GM18907 (cell line): ENCODE results near the gene BRIX1.
A peak's percentile ranks its signal among the peaks of the same experiment; 100 is the strongest.
"Not testable (repeated sequence)": the region's sequence is repeated elsewhere in the genome, so short reads cannot be mapped to it uniquely, and the experiment has no call there.

Experiments
- ATAC-seq: cut with Tn5 transposase; IDR thresholded peaks from one replicate; pipeline ENCODE4 v1.9.1; 2021; ENCODE audit warnings: mild to moderate bottlenecking, moderate library complexity; ENCODE audit not compliant: unreplicated experiment

Gene BRIX1

DNA sequence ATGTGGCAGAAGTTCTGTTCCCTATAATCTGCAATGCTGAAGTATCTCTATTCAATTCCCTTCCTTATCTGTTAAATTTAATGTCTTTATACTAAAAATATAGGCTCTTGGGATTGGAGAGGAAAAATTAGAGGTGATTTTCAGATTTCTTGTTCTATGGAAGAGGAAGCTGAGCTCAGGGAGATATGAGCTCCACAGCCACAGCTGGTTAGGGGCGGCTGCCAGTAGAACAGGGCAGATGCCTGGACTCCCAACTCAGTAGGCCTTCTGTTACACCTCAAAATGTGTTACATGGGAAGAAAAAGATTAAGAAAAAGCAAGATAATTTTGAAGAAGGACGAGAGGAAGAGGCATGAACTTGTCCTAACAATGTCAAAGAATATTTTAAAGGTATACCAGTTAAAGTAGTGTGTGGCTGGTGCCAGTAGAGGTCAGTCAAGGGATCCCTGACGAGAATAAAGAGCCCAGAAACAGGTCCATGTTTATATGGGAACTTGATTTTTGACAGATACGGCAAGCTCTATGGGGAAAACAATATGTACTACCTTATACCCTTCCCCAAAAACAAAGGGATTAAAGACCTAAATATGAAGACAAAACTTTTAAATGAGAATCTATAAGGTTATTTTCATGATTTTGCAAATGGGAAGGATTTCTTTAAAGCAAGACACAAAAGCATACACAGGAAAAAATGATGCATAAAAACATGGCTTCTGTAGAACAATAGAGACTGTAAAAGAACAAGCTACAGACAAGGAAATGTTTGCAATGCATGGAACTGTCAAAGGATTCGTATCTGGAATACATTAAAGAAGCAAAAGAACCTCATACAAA lies 42.6 kb downstream of the BRIX1 start:
- peak; percentile 54 for ATAC-seq

DNA sequence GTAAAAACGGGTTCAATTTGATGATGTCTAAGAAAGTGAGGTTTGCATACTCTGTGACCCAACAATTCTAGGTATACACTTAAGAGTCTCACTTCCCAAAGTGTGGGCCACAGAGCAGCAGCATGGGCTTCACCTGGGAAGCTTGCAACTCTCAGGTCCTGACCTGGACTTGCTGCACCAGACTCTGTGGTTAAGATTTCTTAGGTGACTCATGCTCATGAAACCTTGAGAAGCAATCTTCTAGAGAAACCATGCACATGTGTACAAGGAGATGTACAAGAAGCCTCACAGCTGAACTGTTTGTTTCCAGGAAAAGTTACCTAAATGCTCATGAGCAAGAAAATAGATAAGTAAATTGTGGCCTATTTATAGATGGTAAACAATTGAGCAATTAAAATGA lies 43.8 kb downstream of the BRIX1 start:
- ATAC-seq = peak; percentile 92

DNA sequence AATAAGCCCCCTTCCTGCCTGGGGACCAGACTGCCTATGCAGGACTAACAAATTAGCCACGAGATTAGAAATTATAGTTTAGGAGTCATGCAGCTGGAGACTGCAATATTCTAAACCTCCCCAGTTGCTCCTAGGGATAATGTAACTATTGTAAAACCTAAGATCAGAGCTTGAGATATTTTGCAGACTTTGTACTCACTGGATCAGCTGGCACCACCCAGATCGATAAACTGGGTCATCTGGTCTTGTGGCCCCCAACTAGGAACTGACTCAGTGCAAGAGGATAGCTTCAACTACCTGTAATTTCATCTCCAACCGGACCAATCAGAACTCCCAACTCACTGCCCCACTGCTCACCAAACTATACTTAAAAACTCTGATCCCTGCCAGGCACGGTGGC lies 52.0 kb downstream of the BRIX1 start:
- ATAC-seq = no peak

DNA sequence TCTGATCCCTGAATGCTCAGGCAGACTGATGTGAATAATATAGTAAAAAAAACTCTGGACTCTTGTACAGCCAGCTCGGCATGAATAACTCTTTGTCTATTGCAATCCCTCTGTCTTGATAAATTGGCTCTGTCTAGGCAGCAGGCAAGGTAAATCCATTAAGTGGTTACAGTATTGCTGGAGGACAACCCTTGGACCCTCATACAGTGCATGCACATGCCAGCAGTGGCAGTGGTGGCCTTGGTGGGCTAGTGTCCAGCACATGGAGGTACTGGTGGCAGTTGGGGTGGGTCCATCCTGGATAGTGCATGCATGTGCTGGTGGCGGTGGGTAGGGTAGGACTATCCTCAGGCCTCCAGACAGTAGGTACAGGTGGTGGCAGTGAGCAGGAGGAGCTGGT lies 52.7 kb downstream of the BRIX1 start:
- ATAC-seq = no peak

DNA sequence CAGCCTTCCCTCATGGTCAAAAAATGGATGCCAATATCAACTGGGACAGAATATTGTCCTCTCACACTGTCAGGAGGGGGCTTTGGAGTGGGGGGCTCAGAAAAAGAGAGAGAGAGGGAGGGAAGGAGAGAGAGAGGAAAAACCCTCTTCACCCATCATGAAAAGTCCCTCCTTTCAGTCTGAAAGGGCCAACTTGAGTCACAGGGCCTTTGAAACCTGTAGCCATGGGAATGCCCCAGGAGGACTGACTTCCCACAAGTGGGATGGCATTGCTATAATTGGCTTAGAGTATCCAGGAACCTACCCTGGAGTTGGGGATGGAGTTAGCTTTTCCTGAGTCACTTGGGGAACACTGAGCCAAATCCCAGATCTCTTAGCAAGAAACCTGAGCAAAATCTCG lies 55.0 kb downstream of the BRIX1 start:
- ATAC-seq = no peak

DNA sequence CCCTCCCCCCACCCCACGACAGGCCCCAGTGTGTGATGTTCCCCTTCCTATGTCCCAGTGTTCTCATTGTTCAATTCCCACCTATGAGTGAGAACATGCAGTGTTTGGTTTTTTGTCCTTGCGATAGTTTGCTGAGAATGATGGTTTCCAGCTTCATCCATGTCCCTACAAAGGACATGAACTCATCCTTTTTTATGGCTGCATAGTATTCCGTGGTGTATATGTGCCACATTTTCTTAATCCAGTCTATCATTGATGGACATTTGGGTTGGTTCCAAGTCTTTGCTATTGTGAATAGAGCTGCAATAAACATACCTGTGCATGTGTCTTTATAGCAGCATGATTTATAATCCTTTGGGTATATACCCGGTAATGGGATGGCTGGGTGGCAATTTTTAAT lies 56.1 kb downstream of the BRIX1 start:
- ATAC-seq = not testable (repeated sequence)
